Immature natural killer cell (primary cell): ENCODE data around the gene PCDHGB4. TPM values are rescaled to one million over a fixed set of nuclear protein-coding genes. Genes with fewer than 3 reads are reported as not detected.
"Not testable (repeated sequence)": the region's sequence is repeated elsewhere in the genome, so short reads cannot be mapped to it uniquely, and the experiment has no call there.

ENCODE experiments used
- DNase-seq, 3 donors: peaks; one replicate each; pipeline ENCODE4 v3.0.0; 2022; ENCODE audit warnings: mixed read lengths in 1 of 3
- H3K27ac Mint-ChIP-seq, 6 donors: one replicate each; pipeline ENCODE4 v1.8.0; 2020; ENCODE audit warnings: mixed read lengths in 6 of 6, mild to moderate bottlenecking in 5 of 6, inconsistent platforms in 4 of 6, moderate library complexity in 3 of 6
- H3K27me3 Mint-ChIP-seq, 3 donors: one replicate each; pipeline ENCODE4 v1.8.0; 2020 to 2021; ENCODE audit warnings: low read depth in 3 of 3, mild to moderate bottlenecking in 3 of 3, mixed read lengths in 3 of 3, moderate library complexity in 3 of 3, inconsistent platforms in 1 of 3
- H3K36me3 Mint-ChIP-seq, 3 donors: one replicate each; pipeline ENCODE4 v1.8.0; 2020; ENCODE audit warnings: mixed read lengths in 3 of 3, inconsistent platforms in 2 of 3, mild to moderate bottlenecking in 2 of 3
- H3K4me1 Mint-ChIP-seq, 2 donors: one replicate each; pipeline ENCODE4 v1.8.0; 2020; ENCODE audit warnings: inconsistent platforms in 2 of 2, mild to moderate bottlenecking in 2 of 2, mixed read lengths in 2 of 2, moderate library complexity in 1 of 2
- H3K4me3 Mint-ChIP-seq, 5 donors: one replicate each; pipeline ENCODE4 v1.8.0; 2020; ENCODE audit warnings: mild to moderate bottlenecking in 5 of 5, mixed read lengths in 5 of 5, inconsistent platforms in 3 of 5, moderate library complexity in 3 of 5
- H3K9me3 Mint-ChIP-seq, 6 donors: one replicate each; pipeline ENCODE4 v1.8.0; 2020; ENCODE audit warnings: mild to moderate bottlenecking in 6 of 6, mixed read lengths in 6 of 6, inconsistent platforms in 4 of 6, moderate library complexity in 3 of 6
- polyA plus RNA-seq, 3 donors: library from polyadenylated mRNA; unstranded; fragments of 300-500 nt; fragmentation: Illumina TruSeq; gene quantifications; one replicate each; pipeline ENCODE4 v1.2.3, GENCODE V29; 2021

The PCDHGB4 gene
- under 1 TPM in 1 of 3 donors, not detected in 2; 0.13 TPM for polyA plus RNA-seq

- Mint-ChIP-seq H3K4me3 (peak within 1 kb of the TSS; percentile 9 to 61 (median 49)), H3K9me3 (peaks cover 15 to 61% (median 28%) of the 10 kb centered on the region in 6 donors), H3K27me3 (peaks cover 19 to 45% (median 42%) of the 10 kb centered on the region in 3 donors), H3K36me3 (peaks cover 8 to 12% (median 8%) of the 10 kb centered on the region in 3 donors)
- H3K4me1 Mint-ChIP-seq, H3K27ac Mint-ChIP-seq: not testable (repeated sequence)
- peak in 1 of 3 donors; percentile 25 for DNase-seq
These were observed at the start of gene PCDHGB4 for GRCh38 chr5:141387557-141388311. Gene PCDHGB4 (plus strand): TSS chr5:141387698. CDS start chr5:141387885, 187 bp downstream.

GRCh38 chr5:141338538-141339306, 48.8 kb upstream of the PCDHGB4 start, which contains the start of gene PCDHGA2:
Gene PCDHGA2 (plus strand): TSS chr5:141338760.
- Mint-ChIP-seq H3K9me3 (peaks cover 35 to 90% (median 44%) of the 10 kb centered on the region in 6 donors), H3K27me3 (peaks cover 34 to 74% (median 41%) of the 10 kb centered on the region in 3 donors), H3K4me3 (peak within 1 kb of the TSS in 1 of 5 donors; percentile 34), H3K27ac (no peak within 1 kb of the TSS), H3K36me3 (peaks cover 4 to 14% (median 10%) of the 10 kb centered on the region in 3 donors), H3K4me1 (no peaks in the 10 kb centered on the region)
- DNase-seq = no peak

- peaks cover 7 to 19% (median 10%) of the 10 kb centered on the region in 3 donors for H3K36me3 Mint-ChIP-seq
- H3K4me1 Mint-ChIP-seq, H3K4me3 Mint-ChIP-seq, H3K27ac Mint-ChIP-seq, DNase-seq: not testable (repeated sequence)
- H3K27me3 Mint-ChIP-seq = peaks cover 39 to 72% (median 44%) of the 10 kb centered on the region in 3 donors
- peaks cover 27 to 84% (median 46%) of the 10 kb centered on the region in 6 donors for H3K9me3 Mint-ChIP-seq
These were observed 46.6 kb upstream of the PCDHGB4 start for GRCh38 chr5:141340781-141341354.

GRCh38 chr5:141342773-141343172, 44.7 kb upstream of the PCDHGB4 start:
- peaks cover 16 to 81% (median 49%) of the 10 kb centered on the region in 6 donors for H3K9me3 Mint-ChIP-seq
- H3K4me1 Mint-ChIP-seq = no peaks in the 10 kb centered on the region
- peaks cover 7 to 20% (median 10%) of the 10 kb centered on the region in 3 donors for H3K36me3 Mint-ChIP-seq
- H3K27ac Mint-ChIP-seq = no peak overlapping the region
- no peak overlapping the region for H3K4me3 Mint-ChIP-seq
- peaks cover 32 to 66% (median 43%) of the 10 kb centered on the region in 3 donors for H3K27me3 Mint-ChIP-seq
- DNase-seq = no peak

GRCh38 chr5:141343242-141343952, 44.1 kb upstream of the PCDHGB4 start, which contains the start of gene PCDHGA3:
Gene PCDHGA3 (plus strand): TSS chr5:141343829. CDS start chr5:141344034, 205 bp downstream.
- peak in 1 of 3 donors; percentile 9 for DNase-seq
- peak within 1 kb of the TSS; percentile 39 to 77 (median 54) for H3K4me3 Mint-ChIP-seq
- peaks cover 16 to 80% (median 44%) of the 10 kb centered on the region in 6 donors for H3K9me3 Mint-ChIP-seq
- H3K27ac Mint-ChIP-seq = no peak within 1 kb of the TSS
- peaks cover 7 to 15% (median 10%) of the 10 kb centered on the region in 3 donors for H3K36me3 Mint-ChIP-seq
- H3K27me3 Mint-ChIP-seq = peaks cover 30 to 64% (median 41%) of the 10 kb centered on the region in 3 donors
- H3K4me1 Mint-ChIP-seq = no peaks in the 10 kb centered on the region

- Mint-ChIP-seq H3K27me3 (peaks cover 31 to 64% (median 37%) of the 10 kb centered on the region in 3 donors), H3K4me3 (peak overlapping the region in 4 of 5 donors; percentile 39 to 77 (median 61)), H3K4me1 (no peaks in the 10 kb centered on the region), H3K27ac (no peak overlapping the region), H3K9me3 (peaks cover 12 to 79% (median 40%) of the 10 kb centered on the region in 6 donors), H3K36me3 (peaks cover 7 to 15% (median 10%) of the 10 kb centered on the region in 3 donors)
- no peak for DNase-seq
These were observed 43.5 kb upstream of the PCDHGB4 start for GRCh38 chr5:141343953-141344463.

- peaks cover 3 to 14% (median 10%) of the 10 kb centered on the region in 3 donors for H3K36me3 Mint-ChIP-seq
- peaks cover 28 to 62% (median 34%) of the 10 kb centered on the region in 3 donors for H3K27me3 Mint-ChIP-seq
- H3K4me3 Mint-ChIP-seq = no peak overlapping the region
- no peak overlapping the region for H3K27ac Mint-ChIP-seq
- no peaks in the 10 kb centered on the region for H3K4me1 Mint-ChIP-seq
- no peak for DNase-seq
- peaks cover 18 to 75% (median 38%) of the 10 kb centered on the region in 6 donors for H3K9me3 Mint-ChIP-seq
These were observed 42.2 kb upstream of the PCDHGB4 start for GRCh38 chr5:141345327-141345726.

- H3K4me1 Mint-ChIP-seq, DNase-seq, H3K27ac Mint-ChIP-seq, H3K4me3 Mint-ChIP-seq: not testable (repeated sequence)
- H3K27me3 Mint-ChIP-seq = peaks cover 27 to 67% (median 40%) of the 10 kb centered on the region in 3 donors
- H3K36me3 Mint-ChIP-seq = peaks cover 3 to 14% (median 10%) of the 10 kb centered on the region in 3 donors
- peaks cover 19 to 78% (median 39%) of the 10 kb centered on the region in 6 donors for H3K9me3 Mint-ChIP-seq
These were observed 41.5 kb upstream of the PCDHGB4 start for GRCh38 chr5:141346017-141346416.

- peaks cover 0 to 10% (median 3%) of the 10 kb centered on the region in 3 donors for H3K36me3 Mint-ChIP-seq
- no peak within 1 kb of the TSS for H3K27ac Mint-ChIP-seq
- H3K4me3 Mint-ChIP-seq = peak within 1 kb of the TSS in 4 of 5 donors; percentile 30 to 74 (median 46)
- peaks cover 0 to 1% of the 10 kb centered on the region in 2 donors for H3K4me1 Mint-ChIP-seq
- H3K9me3 Mint-ChIP-seq = peaks cover 12 to 57% (median 23%) of the 10 kb centered on the region in 6 donors
- peak in 1 of 3 donors; percentile 31 for DNase-seq
- peaks cover 16 to 63% (median 42%) of the 10 kb centered on the region in 3 donors for H3K27me3 Mint-ChIP-seq
These were observed 37.4 kb upstream of the PCDHGB4 start, which contains the start of gene PCDHGB1 for GRCh38 chr5:141349917-141350619. Gene PCDHGB1 (plus strand): TSS chr5:141350099. CDS start chr5:141350261, 162 bp downstream.

GRCh38 chr5:141351591-141351990, 35.9 kb upstream of the PCDHGB4 start:
- peaks cover 0 to 12% (median 0%) of the 10 kb centered on the region in 3 donors for H3K36me3 Mint-ChIP-seq
- H3K27ac Mint-ChIP-seq = no peak overlapping the region
- peaks cover 7 to 53% (median 17%) of the 10 kb centered on the region in 6 donors for H3K9me3 Mint-ChIP-seq
- peaks cover 12 to 64% (median 40%) of the 10 kb centered on the region in 3 donors for H3K27me3 Mint-ChIP-seq
- no peak overlapping the region for H3K4me3 Mint-ChIP-seq
- H3K4me1 Mint-ChIP-seq = peaks cover 0 to 4% of the 10 kb centered on the region in 2 donors
- DNase-seq = no peak

- Mint-ChIP-seq H3K4me1 (peaks cover 5 to 7% of the 10 kb centered on the region in 2 donors), H3K36me3 (peaks cover 0 to 11% (median 4%) of the 10 kb centered on the region in 3 donors), H3K27ac (no peak within 1 kb of the TSS), H3K9me3 (peaks cover 12 to 37% (median 15%) of the 10 kb centered on the region in 6 donors), H3K4me3 (peak within 1 kb of the TSS; percentile 44 to 77 (median 72)), H3K27me3 (peaks cover 13 to 56% (median 34%) of the 10 kb centered on the region in 3 donors)
- DNase-seq = peak in 1 of 3 donors; percentile 34
These were observed 32.5 kb upstream of the PCDHGB4 start, which contains the start of gene PCDHGA4 for GRCh38 chr5:141354900-141355469. Gene PCDHGA4 (plus strand): TSS chr5:141355021. CDS start chr5:141355108, 87 bp downstream.
